Astrocyte of the spinal cord (primary cell): ENCODE data around the gene GDI2.

Source experiments
- DNase-seq: peaks from one replicate; pipeline ENCODE4 v3.0.0; 2011; ENCODE audit warnings: low read depth, low spot score
- H3K4me3 ChIP-seq: 2 replicates; pipeline ENCODE4 v1.5.1; 2011; ENCODE audit warnings: low read depth, mild to moderate bottlenecking, low read length, moderate library complexity
- CTCF ChIP-seq: IDR thresholded peaks from 2 replicates; pipeline ENCODE4 v1.5.1; 2012; ENCODE audit warnings: low read depth, mild to moderate bottlenecking, low read length, inconsistent platforms
- in situ Hi-C: cut with HindIII; loops from 2 replicates; pipeline ENCODE4 v1.10.0; 2017; ENCODE audit warnings: low sequenced_read_pairs

Gene GDI2

GRCh38 chr10:5775685-5776084, 37.5 kb downstream of the GDI2 start:
- no peak overlapping the region for H3K4me3 ChIP-seq
- DNase-seq: no peak
- no peak for TF ChIP-seq CTCF
- in situ Hi-C loops: no loop called here

- TF ChIP-seq CTCF: no peak
- no peak overlapping the region for H3K4me3 ChIP-seq
- in situ Hi-C loops: no loop called here
- DNase-seq: no peak
Observed at GRCh38 chr10:5774987-5775620, 38.1 kb downstream of the GDI2 start.

GRCh38 chr10:5766189-5766588, 47.0 kb downstream of the GDI2 start:
- H3K4me3 ChIP-seq: no peak overlapping the region
- no peak for DNase-seq

GRCh38 chr10:5765617-5766016, 47.6 kb downstream of the GDI2 start:
- in situ Hi-C loops: no loop called here
- DNase-seq: no peak
- no peak for TF ChIP-seq CTCF
- no peak overlapping the region for H3K4me3 ChIP-seq

More at GRCh38 chr10:5766189-5766588, 47.0 kb downstream of the GDI2 start:
- in situ Hi-C loops: no loop called here
- no peak for TF ChIP-seq CTCF

GRCh38 chr10:5764422-5765297, 48.6 kb downstream of the GDI2 start:
- no peak overlapping the region for H3K4me3 ChIP-seq
- TF ChIP-seq CTCF: no peak
- in situ Hi-C loops: no loop called here
- DNase-seq: no peak

GRCh38 chr10:5762531-5762930, 50.7 kb downstream of the GDI2 start:
- in situ Hi-C loops: no loop called here
- no peak for DNase-seq
- no peak for TF ChIP-seq CTCF

More at GRCh38 chr10:5762531-5762930, 50.7 kb downstream of the GDI2 start:
- H3K4me3 ChIP-seq: no peak overlapping the region
